Measurements from ENCODE around the gene SLIT3.

Gene SLIT3

GRCh38 chr5:168847511-168848073 is 453.3 kb downstream of the SLIT3 start:
- in situ Hi-C loops (cut with MboI; ENCODE audit: low sequenced_read_pairs), result no loop called here

GRCh38 chr5:168844922-168845296 is 456.0 kb downstream of the SLIT3 start:
- in situ Hi-C loops (cut with MboI; ENCODE audit: low sequenced_read_pairs), result no loop called here

GRCh38 chr5:168844016-168844921 is 456.7 kb downstream of the SLIT3 start:
- in situ Hi-C loops (cut with MboI; ENCODE audit: low sequenced_read_pairs), result no loop called here

DNA sequence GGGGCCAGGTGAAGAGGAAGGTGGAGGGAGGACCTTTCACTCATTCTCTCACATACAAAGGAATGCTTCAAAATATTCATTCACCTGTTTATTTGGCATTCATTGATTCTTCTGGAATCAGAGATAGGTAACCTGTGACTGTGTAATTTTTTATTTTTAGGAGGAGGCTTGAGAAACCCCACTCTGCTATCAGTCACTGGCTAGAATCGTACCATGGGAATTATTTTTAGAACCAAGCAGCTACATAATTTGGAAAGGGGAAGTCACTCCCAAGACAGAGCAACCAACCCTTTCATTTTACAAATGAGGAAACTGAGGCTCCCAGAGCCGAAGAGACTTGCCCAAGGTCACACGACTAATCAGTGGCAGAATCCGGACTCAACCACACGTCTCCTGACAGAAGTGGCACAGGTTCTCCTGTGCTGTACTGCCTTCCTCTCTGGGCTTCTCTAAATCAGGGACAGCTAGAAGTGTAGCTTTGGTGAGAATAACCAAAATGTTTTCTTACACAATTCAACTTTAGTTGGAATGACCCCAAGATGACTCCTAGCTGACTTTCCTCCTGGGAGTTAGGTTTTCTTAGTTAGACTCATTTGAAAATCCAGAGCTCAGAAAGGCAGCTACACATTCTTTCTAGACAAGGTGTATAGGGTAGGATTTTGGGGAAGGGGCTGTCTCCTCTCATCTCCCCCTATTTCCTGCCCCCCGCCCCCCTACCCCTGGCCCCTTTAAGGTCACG is 457.5 kb downstream of the SLIT3 start:
- in situ Hi-C loops (cut with MboI; ENCODE audit: low sequenced_read_pairs), result no loop called here

- in situ Hi-C loops (cut with MboI; ENCODE audit: low sequenced_read_pairs), result no loop called here
These were observed 458.3 kb downstream of the SLIT3 start for GRCh38 chr5:168842571-168843205.

DNA sequence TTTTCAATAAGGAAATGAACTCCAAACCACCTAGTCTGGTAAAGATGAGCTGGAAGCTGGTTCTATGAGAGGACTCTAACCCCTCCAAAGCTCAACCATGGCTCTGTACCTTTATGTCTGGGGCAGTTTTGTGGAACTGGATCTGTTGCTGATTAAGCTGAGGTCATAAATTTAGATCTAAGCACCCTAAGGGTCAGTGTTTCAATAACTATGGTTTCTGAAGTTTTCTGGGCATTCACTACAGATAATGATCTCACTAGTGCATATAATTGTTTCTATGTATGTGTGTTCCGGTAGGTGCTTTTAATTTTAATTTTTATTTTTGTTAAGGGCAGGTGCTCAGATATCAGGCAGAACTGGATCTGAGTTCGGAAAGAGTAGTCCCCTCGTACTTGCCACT is 463.1 kb downstream of the SLIT3 start:
- in situ Hi-C loops (cut with MboI; ENCODE audit: low sequenced_read_pairs), result no loop called here

DNA sequence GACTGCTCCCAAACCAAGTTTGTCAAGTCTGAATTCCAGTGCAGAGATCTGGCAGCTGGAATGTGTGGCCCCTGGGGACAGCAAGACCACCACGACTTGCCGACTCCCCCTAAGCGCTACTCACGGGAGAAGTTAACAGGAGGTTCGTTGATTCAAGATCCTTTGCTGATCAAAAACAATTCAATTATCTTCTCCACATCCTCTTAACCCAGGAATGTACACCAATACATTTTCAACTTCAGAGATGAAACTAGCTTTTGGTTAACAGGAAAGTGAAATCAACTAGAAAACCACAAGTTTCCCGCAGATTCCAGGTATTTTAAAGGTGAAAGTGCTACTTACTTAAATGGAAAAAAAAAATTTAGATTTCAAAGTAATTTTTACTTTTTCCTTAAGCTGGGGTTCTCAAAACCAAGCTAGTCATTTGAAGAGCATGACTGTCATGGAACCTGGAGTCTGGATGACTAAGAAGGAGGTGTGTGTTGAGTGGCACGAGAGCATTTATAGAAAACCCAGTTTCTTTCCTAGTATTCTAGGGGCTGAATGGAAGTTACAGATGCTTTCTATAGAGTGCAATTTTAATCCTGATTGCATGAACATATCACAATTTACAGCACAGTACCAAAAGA is 464.2 kb downstream of the SLIT3 start:
- in situ Hi-C loops (cut with MboI; ENCODE audit: low sequenced_read_pairs), result no loop called here

DNA sequence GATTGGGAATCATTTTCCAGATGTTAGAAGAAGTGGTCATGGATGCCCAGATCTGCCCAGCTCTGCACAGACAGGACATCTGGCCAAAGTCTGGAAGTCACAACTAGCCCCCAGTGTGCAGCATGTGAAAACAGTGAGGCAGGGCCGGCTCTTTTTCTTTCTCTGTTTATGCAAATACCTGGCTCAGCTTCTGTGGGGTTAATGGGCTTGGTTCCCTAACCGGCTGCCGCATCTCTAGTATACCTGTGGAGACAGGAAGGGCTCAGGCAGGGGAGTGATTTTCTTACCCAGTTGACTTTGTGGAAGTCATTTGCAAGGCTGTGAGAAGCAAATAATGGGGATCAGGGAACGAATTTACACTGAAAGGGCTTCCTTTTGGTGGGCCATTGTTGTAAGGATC is 467.0 kb downstream of the SLIT3 start:
- in situ Hi-C loops (cut with MboI; ENCODE audit: low sequenced_read_pairs), result no loop called here

- in situ Hi-C loops (cut with MboI; ENCODE audit: low sequenced_read_pairs), result no loop called here
These were observed 467.6 kb downstream of the SLIT3 start for GRCh38 chr5:168833383-168833782.

GRCh38 chr5:168832308-168832707 is 468.6 kb downstream of the SLIT3 start:
- in situ Hi-C loops (cut with MboI; ENCODE audit: low sequenced_read_pairs), result no loop called here

GRCh38 chr5:168831383-168831782 is 469.6 kb downstream of the SLIT3 start:
- in situ Hi-C loops (cut with MboI; ENCODE audit: low sequenced_read_pairs), result no loop called here

DNA sequence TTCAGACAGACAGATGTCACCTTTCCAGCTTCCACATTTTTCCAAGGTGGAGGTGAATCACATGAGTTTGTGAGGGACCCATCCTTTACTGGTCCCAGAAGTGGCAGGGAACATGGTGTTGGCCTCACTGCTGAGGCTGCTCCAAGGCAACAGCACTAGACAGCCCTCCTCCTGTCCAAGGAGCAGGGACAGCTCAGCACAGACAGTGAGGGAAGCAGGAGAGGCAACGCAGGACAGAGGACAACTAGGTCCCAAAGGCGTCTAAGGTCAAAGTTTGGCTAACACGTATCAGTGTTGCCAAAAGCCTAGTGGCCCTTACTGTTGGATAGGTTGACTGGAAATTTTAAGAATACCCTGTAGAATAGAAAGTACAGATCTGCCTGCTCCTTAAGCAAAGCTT is 470.1 kb downstream of the SLIT3 start:
- in situ Hi-C loops (cut with MboI; ENCODE audit: low sequenced_read_pairs), result no loop called here

DNA sequence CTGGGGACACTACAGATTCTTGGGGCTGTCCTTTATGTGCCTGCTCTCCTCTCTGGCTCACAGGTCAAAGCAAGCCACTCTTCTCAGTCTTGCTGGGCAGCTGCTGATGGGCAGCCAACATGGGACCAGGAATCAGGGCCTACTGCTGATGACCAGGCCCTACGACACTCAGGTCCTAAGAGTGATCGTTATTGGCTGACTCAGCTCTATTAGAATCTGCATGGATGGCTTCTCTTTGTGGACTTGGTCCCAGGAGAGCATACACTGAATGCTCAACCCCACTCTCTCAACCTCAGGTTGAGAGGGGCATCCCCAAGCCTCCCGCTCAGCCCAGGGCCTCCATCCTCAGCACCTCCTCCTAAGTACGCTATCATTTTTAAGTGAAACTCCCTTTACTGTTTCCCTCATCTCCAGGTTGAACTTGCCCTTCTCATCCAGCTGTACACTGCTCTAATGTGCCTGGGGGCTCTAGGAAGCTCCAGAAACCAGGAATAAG is 471.0 kb downstream of the SLIT3 start:
- in situ Hi-C loops (cut with MboI; ENCODE audit: low sequenced_read_pairs), result no loop called here

GRCh38 chr5:168829044-168829443 is 471.9 kb downstream of the SLIT3 start:
- in situ Hi-C loops (cut with MboI; ENCODE audit: low sequenced_read_pairs), result no loop called here

DNA sequence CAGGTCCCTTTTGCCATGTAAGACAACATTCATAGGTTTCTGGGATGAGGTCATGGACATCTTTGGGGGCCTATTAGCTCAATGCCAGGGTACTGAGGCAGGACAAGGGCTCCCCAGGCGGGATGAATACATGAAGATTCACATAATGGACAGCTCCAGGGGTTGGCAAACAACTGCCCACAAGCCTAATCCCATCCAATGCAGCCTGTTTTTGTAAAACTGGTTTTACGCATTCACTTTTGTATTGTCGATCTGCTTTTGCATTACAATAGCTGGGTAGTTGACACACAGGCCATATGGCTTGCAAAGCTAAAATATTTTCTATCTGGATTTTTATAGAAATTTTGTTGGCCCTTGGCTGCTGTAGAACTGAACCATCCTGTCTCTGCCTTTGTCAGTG is 473.3 kb downstream of the SLIT3 start:
- in situ Hi-C loops (cut with MboI; ENCODE audit: low sequenced_read_pairs), result no loop called here

- in situ Hi-C loops (cut with MboI; ENCODE audit: low sequenced_read_pairs), result no loop called here
These were observed 474.7 kb downstream of the SLIT3 start for GRCh38 chr5:168826246-168826725.

DNA sequence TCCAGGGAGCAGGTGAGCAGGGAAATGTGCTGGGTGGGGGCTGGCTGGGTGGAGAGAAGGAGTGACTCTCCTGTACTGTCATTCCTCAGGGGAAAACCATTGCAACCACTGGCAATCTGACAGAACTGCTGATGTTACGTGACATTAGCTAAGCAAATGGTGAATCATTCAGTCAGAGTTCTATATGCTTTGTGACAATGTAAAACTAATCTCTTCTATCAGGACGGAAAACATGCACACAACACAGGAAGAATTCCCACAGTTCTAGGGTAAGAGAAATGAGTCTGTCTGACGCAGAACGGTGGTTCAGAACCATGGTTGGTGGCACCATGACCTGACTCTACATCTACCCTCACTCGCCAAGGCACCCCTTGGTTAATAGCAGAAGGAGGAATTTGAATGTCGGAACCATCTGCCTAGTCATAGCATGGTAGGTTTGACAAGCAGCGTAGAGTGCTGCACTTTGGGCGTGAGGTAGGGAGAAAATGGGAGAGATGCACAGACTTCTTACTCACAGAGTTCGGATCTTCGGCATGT is 478.1 kb downstream of the SLIT3 start:
- in situ Hi-C loops (cut with MboI; ENCODE audit: low sequenced_read_pairs), result no loop called here

GRCh38 chr5:168822248-168822744 is 478.6 kb downstream of the SLIT3 start:
- in situ Hi-C loops (cut with MboI; ENCODE audit: low sequenced_read_pairs), result no loop called here

DNA sequence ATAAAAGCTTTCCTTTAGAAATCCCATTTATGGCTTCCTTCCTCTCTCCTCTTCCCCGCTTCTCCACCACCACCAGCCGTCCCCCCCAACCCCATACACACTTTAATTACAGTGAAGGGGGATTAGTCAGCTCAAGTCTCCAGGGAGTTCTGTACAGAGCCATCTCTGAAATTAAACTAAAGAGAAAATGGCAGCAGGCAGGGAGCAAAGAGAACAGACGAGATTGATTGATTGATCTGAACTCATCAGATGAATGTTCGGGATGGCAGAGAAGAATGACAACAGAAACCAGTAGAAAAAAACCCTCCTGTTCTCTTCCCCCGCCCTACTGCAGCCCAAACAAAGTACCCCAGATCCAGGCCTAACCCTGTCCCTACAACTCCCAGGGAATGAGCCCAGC is 480.1 kb downstream of the SLIT3 start:
- in situ Hi-C loops (cut with MboI; ENCODE audit: low sequenced_read_pairs), result no loop called here

GRCh38 chr5:168819004-168819621 is 481.8 kb downstream of the SLIT3 start:
- in situ Hi-C loops (cut with MboI; ENCODE audit: low sequenced_read_pairs), result no loop called here
